Right atrium auricular region (tissue), 2 donors: ENCODE measurements around the gene DPF3. TPM values are rescaled to one million over a fixed set of nuclear protein-coding genes. Genes with fewer than 3 reads are reported as not detected.
A peak's percentile ranks its signal among the peaks of the same experiment; 100 is the strongest.

ENCODE experiments used
- DNase-seq: peaks from one replicate; pipeline ENCODE4 v3.0.0-alpha.2; 2019; ENCODE audit warnings: low spot score
- H3K27ac ChIP-seq, 2 donors: fragments of 200-600 bp; sonication (generic); 1 replicate in 1 of 2; 2 replicates in 1 of 2; pipeline ENCODE4 v1.5.1; 2016 to 2019
- H3K27me3 ChIP-seq, 2 donors: fragments of 200-600 bp; sonication (generic); one replicate each; pipeline versions ENCODE4 v1.5.1 to v1.6.0; 2017 to 2019
- H3K36me3 ChIP-seq: fragments of 200-600 bp; sonication (generic); one replicate; pipeline ENCODE4 v1.5.1; 2016
- H3K4me1 ChIP-seq, 2 donors: fragments of 200-600 bp; sonication (generic); one replicate each; pipeline versions ENCODE4 v1.5.1 to v1.6.0; 2017 to 2019
- H3K4me3 ChIP-seq, 2 donors: fragments of 200-600 bp; sonication (generic); 1 replicate in 1 of 2; 2 replicates in 1 of 2; pipeline ENCODE4 v1.5.1; 2017 to 2019; ENCODE audit warnings: mild to moderate bottlenecking in 1 of 2, moderate library complexity in 1 of 2
- H3K9me3 ChIP-seq, 2 donors: fragments of 200-600 bp; sonication (generic); one replicate each; pipeline ENCODE4 v1.5.1; 2019
- CTCF ChIP-seq, 2 donors: fragments of 200-600 bp; sonication (generic); IDR thresholded peaks; one replicate each; pipeline ENCODE4 v1.5.1; 2019; ENCODE audit warnings: antibody characterized with exemption in 2 of 2
- total RNA-seq, 2 donors: library from RNA; depleted of rRNA; stranded (reverse); fragments of >200 nt; gene quantifications; one replicate each; pipeline ENCODE4 v1.1.0, GENCODE V29; 2016

DPF3 gene
- total RNA-seq, 2 donors from 2014 or later, result 14.7 to 26.6 TPM

DNA sequence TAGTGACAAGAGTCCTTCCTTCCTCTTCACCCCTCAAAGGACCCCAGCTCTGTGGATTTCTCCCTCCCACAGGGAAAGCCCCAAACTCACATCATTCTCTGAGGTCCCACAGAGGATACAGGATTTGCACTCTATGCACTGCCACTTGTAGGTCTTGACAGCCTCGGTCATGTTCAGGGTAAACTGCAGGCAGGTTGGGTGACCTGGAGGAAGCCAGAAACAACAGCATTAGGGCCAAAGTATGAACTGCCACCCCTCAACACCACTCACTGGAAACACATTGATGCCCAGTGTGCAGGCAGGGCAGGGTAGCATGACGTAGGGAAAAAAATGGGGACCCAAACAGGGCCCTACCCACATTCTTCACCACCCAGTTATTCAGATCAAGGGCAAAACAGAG lies 264.4 kb downstream of the DPF3 start:
- peaks cover 0 to 6% of the 10 kb centered on the region in 2 donors for H3K9me3 ChIP-seq
- H3K4me1 ChIP-seq, result peaks cover 0 to 9% of the 10 kb centered on the region in 2 donors
- H3K27me3 ChIP-seq, result no peaks in the 10 kb centered on the region
- no peak overlapping the region for H3K27ac ChIP-seq
- no peak for DNase-seq
- no peak overlapping the region for H3K4me3 ChIP-seq
- TF ChIP-seq CTCF (IDR thresholded peaks at IDR 0.05), result no peak
- H3K36me3 ChIP-seq, result no peaks in the 10 kb centered on the region

DNA sequence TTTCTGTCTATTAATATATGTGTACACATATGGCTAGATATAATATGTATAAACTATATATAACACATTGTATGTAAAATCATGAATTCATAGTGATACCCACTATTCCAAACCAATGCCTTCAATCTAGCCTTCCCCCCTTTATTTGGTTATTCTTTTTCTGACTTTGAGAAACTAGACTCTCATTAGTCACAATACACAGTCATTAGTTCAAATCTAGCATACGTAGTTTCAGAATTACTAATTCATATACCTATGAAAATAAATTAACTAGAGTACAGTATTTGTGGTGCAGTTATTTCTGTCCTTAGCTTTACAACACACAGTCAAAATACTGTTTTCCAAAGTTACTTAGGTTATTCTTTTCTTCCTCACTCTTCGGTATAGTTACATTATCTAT lies 268.2 kb downstream of the DPF3 start:
- DNase-seq, result no peak
- Histone ChIP-seq H3K9me3 (peaks cover 3 to 6% of the 10 kb centered on the region in 2 donors), H3K4me1 (no peaks in the 10 kb centered on the region), H3K27me3 (no peaks in the 10 kb centered on the region), H3K4me3 (no peak overlapping the region), H3K27ac (no peak overlapping the region), H3K36me3 (no peaks in the 10 kb centered on the region)
- no peak for TF ChIP-seq CTCF (IDR thresholded peaks at IDR 0.05)

DNA sequence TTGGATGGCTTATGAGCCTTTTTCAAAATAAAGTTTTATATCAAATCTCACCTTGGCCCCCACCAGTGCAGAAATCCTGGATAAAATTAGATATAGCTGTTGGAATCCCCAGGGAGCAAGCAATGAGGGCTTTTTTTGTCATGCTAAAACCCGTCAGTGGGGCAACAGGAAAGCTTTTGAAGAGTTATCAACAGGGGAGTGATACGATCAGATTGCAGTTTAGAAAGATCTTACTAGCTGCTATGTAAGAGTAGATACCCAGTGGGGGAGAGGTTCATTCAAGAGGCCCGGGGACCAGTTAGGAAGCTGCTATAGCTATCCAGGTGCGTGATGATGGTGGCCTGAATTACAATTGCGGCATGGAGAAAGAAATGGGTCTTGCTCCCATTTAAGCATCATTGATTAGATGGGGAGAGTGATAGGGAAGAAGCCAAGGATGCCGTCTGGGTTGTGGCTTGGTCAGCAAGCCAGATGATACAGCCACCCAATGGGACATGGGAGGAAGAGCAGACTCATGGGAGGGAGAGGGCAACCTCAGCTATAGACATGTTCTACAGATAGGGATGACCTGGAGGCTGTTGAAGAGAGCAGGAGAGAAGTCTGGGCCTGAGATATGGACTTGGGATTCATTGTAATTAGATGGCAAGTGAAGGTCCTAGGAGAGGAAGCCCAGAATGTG lies 272.4 kb downstream of the DPF3 start:
- Histone ChIP-seq H3K4me3 (no peak overlapping the region), H3K4me1 (peaks cover 0 to 31% of the 10 kb centered on the region in 2 donors), H3K9me3 (peaks cover 0 to 3% of the 10 kb centered on the region in 2 donors), H3K36me3 (no peaks in the 10 kb centered on the region), H3K27ac (no peak overlapping the region), H3K27me3 (no peaks in the 10 kb centered on the region)
- TF ChIP-seq CTCF (IDR thresholded peaks at IDR 0.05), result no peak
- peak; percentile 16 for DNase-seq

GRCh38 chr14:72619881-72620280 lies 274.0 kb downstream of the DPF3 start:
- H3K27me3 ChIP-seq, result no peaks in the 10 kb centered on the region
- H3K4me1 ChIP-seq, result peaks cover 0 to 43% of the 10 kb centered on the region in 2 donors
- H3K36me3 ChIP-seq, result no peaks in the 10 kb centered on the region
- DNase-seq, result no peak
- peaks cover 0 to 3% of the 10 kb centered on the region in 2 donors for H3K9me3 ChIP-seq
- H3K27ac ChIP-seq, result no peak overlapping the region
- TF ChIP-seq CTCF (IDR thresholded peaks at IDR 0.05), result no peak
- no peak overlapping the region for H3K4me3 ChIP-seq

DNA sequence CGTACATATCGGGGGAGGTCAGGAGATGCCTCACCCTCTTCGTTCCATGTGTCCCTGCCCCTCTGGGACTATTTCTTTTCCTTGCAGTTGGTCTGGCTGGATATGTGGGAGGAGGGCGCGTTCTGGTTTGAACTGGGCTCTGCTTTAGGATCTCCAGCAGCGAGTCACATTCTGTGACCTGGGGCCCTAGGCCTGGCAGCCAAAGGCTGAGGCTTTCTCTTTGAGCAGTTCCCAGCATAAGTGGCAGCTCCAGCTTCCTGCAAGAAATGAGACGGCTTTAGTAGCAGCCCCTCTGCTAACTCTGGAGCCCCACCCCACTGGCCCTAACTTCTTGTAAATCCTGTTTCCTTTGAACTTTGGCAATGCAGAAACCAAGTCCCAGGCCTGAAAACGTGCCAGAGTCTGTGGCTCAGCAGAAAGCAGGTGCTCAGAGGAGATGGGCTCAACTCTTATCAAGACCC lies 274.8 kb downstream of the DPF3 start:
- no peak for DNase-seq
- TF ChIP-seq CTCF (IDR thresholded peaks at IDR 0.05), result no peak
- H3K36me3 ChIP-seq, result no peaks in the 10 kb centered on the region
- H3K27me3 ChIP-seq, result no peaks in the 10 kb centered on the region
- no peak overlapping the region for H3K4me3 ChIP-seq
- H3K9me3 ChIP-seq, result peaks cover 0 to 3% of the 10 kb centered on the region in 2 donors
- peaks cover 0 to 43% of the 10 kb centered on the region in 2 donors for H3K4me1 ChIP-seq
- peak overlapping the region; percentile 81 to 82 for H3K27ac ChIP-seq

GRCh38 chr14:72618424-72618823 lies 275.5 kb downstream of the DPF3 start:
- no peak for DNase-seq

More at GRCh38 chr14:72618424-72618823, 275.5 kb downstream of the DPF3 start:
- Histone ChIP-seq H3K27me3 (no peaks in the 10 kb centered on the region), H3K27ac (peak overlapping the region; percentile 81 to 82), H3K36me3 (no peaks in the 10 kb centered on the region), H3K4me3 (no peak overlapping the region), H3K4me1 (peaks cover 0 to 50% of the 10 kb centered on the region in 2 donors), H3K9me3 (no peaks in the 10 kb centered on the region)
- no peak for TF ChIP-seq CTCF (IDR thresholded peaks at IDR 0.05)
